D721Med (cell line): ENCODE results near the gene RNF225.

ENCODE experiments used
- DNase-seq: peaks from one replicate; pipeline ENCODE4 v3.0.0; 2011; ENCODE audit warnings: low spot score; ENCODE audit not compliant: insufficient read length
- FAIRE-seq: peaks from 2 replicates; lab custom pipeline; 2011; peaks lifted over from hg19 to GRCh38; lab: Jason Lieb, UNC
- CTCF ChIP-seq: IDR thresholded peaks from 2 replicates; pipeline ENCODE4 v1.5.1; 2012; ENCODE audit warnings: mild to moderate bottlenecking, control low read depth; ENCODE audit not compliant: insufficient read depth; ENCODE audit errors: missing control alignments

RNF225 gene

GRCh38 chr19:58408152-58409009 lies 12.9 kb downstream of the RNF225 start, which contains the start of gene ZNF584:
ZNF584 (plus strand) TSS chr19:58408649; CDS start chr19:58409148, 499 bp downstream.
- no peak for TF ChIP-seq CTCF
- FAIRE-seq (no peak), DNase-seq (peak; percentile 58)

GRCh38 chr19:58409010-58409790 lies 13.7 kb downstream of the RNF225 start:
- DNase-seq (no peak), FAIRE-seq (no peak)
- TF ChIP-seq CTCF, result no peak

- FAIRE-seq, result no peak
- no peak for DNase-seq
- no peak for TF ChIP-seq CTCF
These were observed 21.1 kb downstream of the RNF225 start for GRCh38 chr19:58416604-58417003.

- no peak for DNase-seq
- FAIRE-seq, result no peak
- no peak for TF ChIP-seq CTCF
These were observed 21.6 kb downstream of the RNF225 start for GRCh38 chr19:58417071-58417470.

DNA sequence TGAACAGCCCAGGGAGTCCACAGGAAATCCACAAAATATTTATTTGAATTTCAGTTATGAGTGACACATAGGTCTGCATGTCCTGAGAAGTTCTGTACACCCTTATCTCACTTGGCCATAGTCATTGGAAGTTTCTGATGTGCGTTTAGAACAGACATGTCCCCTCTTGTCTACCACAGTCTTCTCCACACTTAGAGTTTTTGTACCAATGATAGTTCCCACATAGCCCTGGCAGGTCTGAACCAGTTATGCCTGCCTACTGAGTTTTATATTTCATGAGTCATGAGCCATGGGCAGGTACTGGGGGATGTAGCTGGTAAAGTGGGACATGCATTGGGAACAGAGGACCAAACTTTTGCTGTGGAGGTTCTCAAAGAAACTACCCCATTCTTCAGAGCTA lies 33.2 kb downstream of the RNF225 start:
- FAIRE-seq, result no peak
- DNase-seq, result no peak
- no peak for TF ChIP-seq CTCF

- no peak for TF ChIP-seq CTCF
- DNase-seq, result no peak
- FAIRE-seq, result no peak
These were observed 34.3 kb downstream of the RNF225 start for GRCh38 chr19:58429745-58430144.
